OCI-LY3 (cell line): ENCODE data around the gene OPCML.

ENCODE experiments used
- H2AFZ ChIP-seq: fragments of 200-600, 300-600 bp; shearing (Covaris generic); 2 replicates; pipeline ENCODE4 v1.6.0; 2014; ENCODE audit warnings: antibody characterized with exemption, low read depth, low read length
- H3K27ac ChIP-seq: fragments of 200-600, 300-600 bp; sonication (generic); 2 replicates; pipeline ENCODE4 v1.5.1; 2014; ENCODE audit warnings: mild to moderate bottlenecking, low read length, moderate library complexity, mixed read lengths
- H3K27me3 ChIP-seq: fragments of 200-600, 300-600 bp; sonication (generic); 2 replicates; pipeline ENCODE4 v1.6.1; 2014; ENCODE audit warnings: low read depth, low read length, mixed read lengths
- H3K36me3 ChIP-seq: fragments of 200-600, 300-600 bp; sonication (generic); replicated peaks from 2 replicates; pipeline ENCODE3; 2014; ENCODE audit warnings: low read depth, low read length, mixed read lengths
- H3K4me1 ChIP-seq: fragments of 300-600, 200-600 bp; sonication (generic); 2 replicates; pipeline ENCODE4 v1.6.1; 2014; ENCODE audit warnings: low read length, mixed read lengths
- H3K4me2 ChIP-seq: fragments of 200-600, 300-600 bp; sonication (generic); 2 replicates; pipeline ENCODE4 v1.6.1; 2014; ENCODE audit warnings: low read length, mixed read lengths
- H3K4me3 ChIP-seq: fragments of 300-600, 200-600 bp; sonication (generic); 2 replicates; pipeline ENCODE4 v1.5.1; 2014; ENCODE audit warnings: antibody characterized with exemption, mild to moderate bottlenecking, low read length, moderate library complexity
- H3K79me2 ChIP-seq: fragments of 300-600, 200-600 bp; shearing (Covaris generic); 2 replicates; pipeline ENCODE4 v1.6.1; 2014; ENCODE audit warnings: mild to moderate bottlenecking, low read length, mixed read lengths
- H3K9ac ChIP-seq: fragments of 300-600, 200-600 bp; shearing (Covaris generic); 2 replicates; pipeline ENCODE4 v1.6.0; 2014; ENCODE audit warnings: mild to moderate bottlenecking, low read length, moderate library complexity
- H3K9me3 ChIP-seq: fragments of 200-600, 300-600 bp; shearing (Covaris generic); 2 replicates; pipeline ENCODE4 v1.6.1; 2014; ENCODE audit warnings: low read length, mixed read lengths; ENCODE audit not compliant: insufficient read depth
- H4K20me1 ChIP-seq: fragments of 200-600, 300-600 bp; sonication (generic); 2 replicates; pipeline ENCODE4 v1.6.1; 2016; ENCODE audit warnings: low read length, mixed read lengths; ENCODE audit not compliant: insufficient read depth
- EZH2phosphoT487 ChIP-seq: fragments of 200-600 bp; shearing (Covaris generic); IDR thresholded peaks from 2 replicates; pipeline ENCODE4 v1.6.1; 2018; ENCODE audit warnings: antibody characterized with exemption, mixed run types, low read depth
- TF ChIP-seq, protein P1 (sequence below): fragments of 200-600, 300-600 bp; sonication (generic); IDR thresholded peaks from 2 replicates; pipeline ENCODE4 v1.5.1; 2014; ENCODE audit warnings: antibody characterized with exemption, low read length, low read depth

Gene OPCML

DNA sequence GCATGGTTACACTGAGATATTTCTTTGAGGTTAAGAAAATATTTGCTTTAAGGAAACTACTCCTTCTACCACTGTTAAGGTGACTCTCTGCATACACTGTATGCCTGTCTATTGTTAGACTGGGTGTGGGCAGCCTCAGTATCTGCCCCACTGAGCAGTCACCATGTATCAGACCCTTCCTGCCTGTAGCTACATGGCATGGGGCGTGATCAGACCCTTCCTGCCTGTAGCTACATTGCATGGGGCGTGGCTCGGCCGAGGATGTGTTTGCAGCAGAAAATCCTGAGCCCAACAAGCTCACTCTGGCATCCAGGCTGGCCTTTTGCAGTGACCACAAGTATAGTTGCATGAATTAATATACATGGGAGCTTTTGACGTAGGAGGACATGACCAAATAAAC is 669.4 kb downstream of the OPCML start:
- no peak overlapping the region for H2AFZ ChIP-seq
- H3K4me2 ChIP-seq, result no peak overlapping the region

DNA sequence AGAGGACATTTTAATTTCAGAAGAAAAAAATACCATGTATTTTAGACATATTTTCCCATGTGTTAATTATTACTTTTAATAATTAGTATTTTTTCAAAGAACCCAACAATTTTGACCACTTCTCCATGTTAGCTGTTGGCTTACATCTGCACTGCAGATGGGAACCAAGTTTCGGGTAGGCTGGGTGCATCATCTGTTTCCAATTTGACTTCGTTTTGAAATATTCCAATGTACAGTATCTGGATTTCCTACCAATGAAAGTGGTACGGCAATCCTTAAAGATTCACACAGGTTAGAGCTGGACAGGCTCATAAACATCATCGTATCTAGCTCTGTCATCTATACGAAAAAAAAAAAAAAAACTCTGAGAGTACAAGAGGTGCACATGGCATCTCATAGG is 670.2 kb downstream of the OPCML start:
- Histone ChIP-seq H3K27ac (no peak overlapping the region), H3K4me3 (no peak overlapping the region), H3K27me3 (no peaks in the 10 kb centered on the region), H3K36me3 (no peaks in the 10 kb centered on the region), H2AFZ (no peak overlapping the region), H3K4me2 (no peak overlapping the region), H3K79me2 (no peaks in the 10 kb centered on the region), H3K9me3 (no peaks in the 10 kb centered on the region), H3K4me1 (no peaks in the 10 kb centered on the region), H3K9ac (no peak overlapping the region), H4K20me1 (no peaks in the 10 kb centered on the region)
- no peak for TF ChIP-seq EZH2phosphoT487
- TF ChIP-seq, protein P1, sequence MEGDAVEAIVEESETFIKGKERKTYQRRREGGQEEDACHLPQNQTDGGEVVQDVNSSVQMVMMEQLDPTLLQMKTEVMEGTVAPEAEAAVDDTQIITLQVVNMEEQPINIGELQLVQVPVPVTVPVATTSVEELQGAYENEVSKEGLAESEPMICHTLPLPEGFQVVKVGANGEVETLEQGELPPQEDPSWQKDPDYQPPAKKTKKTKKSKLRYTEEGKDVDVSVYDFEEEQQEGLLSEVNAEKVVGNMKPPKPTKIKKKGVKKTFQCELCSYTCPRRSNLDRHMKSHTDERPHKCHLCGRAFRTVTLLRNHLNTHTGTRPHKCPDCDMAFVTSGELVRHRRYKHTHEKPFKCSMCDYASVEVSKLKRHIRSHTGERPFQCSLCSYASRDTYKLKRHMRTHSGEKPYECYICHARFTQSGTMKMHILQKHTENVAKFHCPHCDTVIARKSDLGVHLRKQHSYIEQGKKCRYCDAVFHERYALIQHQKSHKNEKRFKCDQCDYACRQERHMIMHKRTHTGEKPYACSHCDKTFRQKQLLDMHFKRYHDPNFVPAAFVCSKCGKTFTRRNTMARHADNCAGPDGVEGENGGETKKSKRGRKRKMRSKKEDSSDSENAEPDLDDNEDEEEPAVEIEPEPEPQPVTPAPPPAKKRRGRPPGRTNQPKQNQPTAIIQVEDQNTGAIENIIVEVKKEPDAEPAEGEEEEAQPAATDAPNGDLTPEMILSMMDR, result no peak

More for the DNA sequence above, 669.4 kb downstream of the OPCML start:
- no peaks in the 10 kb centered on the region for H3K4me1 ChIP-seq
- H3K4me3 ChIP-seq, result no peak overlapping the region
- H3K9me3 ChIP-seq, result no peaks in the 10 kb centered on the region
- H3K79me2 ChIP-seq, result no peaks in the 10 kb centered on the region
- no peak overlapping the region for H3K27ac ChIP-seq
- H3K9ac ChIP-seq, result no peak overlapping the region
- no peaks in the 10 kb centered on the region for H3K36me3 ChIP-seq
- no peaks in the 10 kb centered on the region for H4K20me1 ChIP-seq
- TF ChIP-seq, protein P1, result no peak
- no peak for TF ChIP-seq EZH2phosphoT487
- H3K27me3 ChIP-seq, result no peaks in the 10 kb centered on the region

DNA sequence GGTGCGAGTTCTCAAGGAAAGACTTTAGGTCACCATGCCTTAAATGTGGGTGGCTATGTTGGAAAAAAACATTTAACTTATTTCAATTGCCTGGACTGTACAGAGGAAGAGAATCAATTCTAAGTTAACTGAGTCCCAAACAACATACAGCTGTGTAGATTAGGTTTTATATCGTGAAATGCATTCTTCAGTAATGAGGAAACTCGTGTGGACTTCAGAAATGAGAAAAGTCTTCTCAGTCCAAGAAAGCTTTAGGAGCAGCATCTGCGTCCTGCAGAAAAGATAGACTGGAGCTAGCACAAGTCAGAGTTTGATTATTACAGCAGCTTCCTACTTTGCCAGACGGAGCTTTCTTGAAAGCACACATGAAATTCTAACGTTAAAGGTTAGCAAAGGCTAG is 673.0 kb downstream of the OPCML start:
- H3K4me1 ChIP-seq, result no peaks in the 10 kb centered on the region
- no peak overlapping the region for H3K27ac ChIP-seq
- no peaks in the 10 kb centered on the region for H3K36me3 ChIP-seq
- H3K4me2 ChIP-seq, result no peak overlapping the region
- no peaks in the 10 kb centered on the region for H3K9me3 ChIP-seq
- H3K27me3 ChIP-seq, result 0 out of 2 replicates have a peak, but pooled peaks cover 3% of the 10 kb centered on the region
- H3K4me3 ChIP-seq, result no peak overlapping the region
- H3K9ac ChIP-seq, result no peak overlapping the region
- H3K79me2 ChIP-seq, result no peaks in the 10 kb centered on the region
- no peak overlapping the region for H2AFZ ChIP-seq
- TF ChIP-seq EZH2phosphoT487, result no peak
- no peaks in the 10 kb centered on the region for H4K20me1 ChIP-seq

DNA sequence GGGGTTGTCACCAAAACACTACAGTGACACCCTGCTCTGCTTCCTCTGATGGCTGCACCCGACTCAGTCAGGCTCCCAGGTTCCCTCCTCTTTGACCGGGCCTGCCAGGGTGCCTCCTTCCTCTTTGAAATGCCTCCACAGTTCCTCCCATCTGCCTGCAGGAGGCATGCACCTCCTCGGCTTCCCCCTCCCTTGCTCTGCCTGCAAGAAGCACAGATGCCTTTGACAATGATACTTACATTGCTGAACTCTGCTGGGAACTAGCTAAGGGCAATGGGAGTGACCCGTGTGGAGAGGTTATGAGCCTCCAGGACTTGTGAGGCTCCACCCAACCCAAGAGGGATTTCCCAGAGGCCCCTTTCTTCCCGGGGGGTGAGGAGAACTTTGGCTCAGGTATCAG is 674.1 kb downstream of the OPCML start:
- no peaks in the 10 kb centered on the region for H3K9me3 ChIP-seq
- H3K27me3 ChIP-seq, result 0 out of 2 replicates have a peak, but pooled peaks cover 3% of the 10 kb centered on the region
- H3K27ac ChIP-seq, result no peak overlapping the region
- no peak overlapping the region for H3K9ac ChIP-seq
- no peak overlapping the region for H2AFZ ChIP-seq
- H4K20me1 ChIP-seq, result no peaks in the 10 kb centered on the region
- no peaks in the 10 kb centered on the region for H3K4me1 ChIP-seq
- no peak overlapping the region for H3K4me2 ChIP-seq
- no peak overlapping the region for H3K4me3 ChIP-seq
- no peaks in the 10 kb centered on the region for H3K36me3 ChIP-seq
- no peaks in the 10 kb centered on the region for H3K79me2 ChIP-seq
- TF ChIP-seq EZH2phosphoT487, result no peak
- TF ChIP-seq, protein P1, result no peak

DNA sequence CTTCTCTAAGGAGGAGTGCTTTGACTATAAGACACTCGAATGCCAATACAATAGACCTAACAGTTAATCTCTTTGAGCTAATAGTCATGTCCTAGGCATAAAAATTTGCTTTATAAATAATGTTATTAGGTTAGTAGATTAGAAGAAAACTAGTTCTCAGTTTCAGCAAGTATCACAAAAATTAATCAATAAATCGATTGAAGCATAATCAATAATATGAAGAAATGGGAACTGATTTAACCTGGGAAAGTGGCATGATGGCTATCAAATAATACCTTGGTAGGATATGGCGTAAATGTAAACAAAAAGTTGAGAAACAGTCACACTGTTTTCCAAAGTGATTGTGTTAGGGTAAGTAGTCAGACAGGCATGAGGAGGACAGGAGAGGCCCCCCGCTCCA is 676.3 kb downstream of the OPCML start:
- Histone ChIP-seq H3K9me3 (no peaks in the 10 kb centered on the region), H3K9ac (no peak overlapping the region), H3K4me3 (no peak overlapping the region), H3K27ac (no peak overlapping the region), H3K79me2 (no peaks in the 10 kb centered on the region), H4K20me1 (no peaks in the 10 kb centered on the region), H3K27me3 (0 out of 2 replicates have a peak, but pooled peaks cover 3% of the 10 kb centered on the region), H3K4me2 (no peak overlapping the region), H3K4me1 (no peaks in the 10 kb centered on the region), H2AFZ (no peak overlapping the region), H3K36me3 (no peaks in the 10 kb centered on the region)
- TF ChIP-seq, protein P1, result no peak
- TF ChIP-seq EZH2phosphoT487, result no peak
